HG03280 (cell line): Measurements from ENCODE around the gene ACER1.
"Not testable (repeated sequence)": the region's sequence is repeated elsewhere in the genome, so short reads cannot be mapped to it uniquely, and the experiment has no call there.

Experiments used
- ATAC-seq: cut with Tn5 transposase; IDR thresholded peaks from one replicate; pipeline ENCODE4 v1.9.1; 2021; ENCODE audit warnings: mild to moderate bottlenecking, moderate library complexity; ENCODE audit not compliant: unreplicated experiment

ACER1 gene

GRCh38 chr19:6357174-6357573 lies 23.8 kb upstream of the ACER1 start:
- ATAC-seq: no peak

- not testable (repeated sequence) for ATAC-seq
Measured at GRCh38 chr19:6355321-6356040, 22.1 kb upstream of the ACER1 start.

GRCh38 chr19:6354098-6354674 lies 20.8 kb upstream of the ACER1 start:
- ATAC-seq: no peak

- ATAC-seq: no peak
Measured at GRCh38 chr19:6352381-6353165, 19.2 kb upstream of the ACER1 start.

GRCh38 chr19:6350688-6351087 lies 17.3 kb upstream of the ACER1 start:
- no peak for ATAC-seq

GRCh38 chr19:6349271-6349670 lies 15.9 kb upstream of the ACER1 start:
- not testable (repeated sequence) for ATAC-seq

- ATAC-seq: no peak
Measured at GRCh38 chr19:6343462-6343861, 10.1 kb upstream of the ACER1 start.

- no peak for ATAC-seq
Measured at GRCh38 chr19:6340493-6341201, 7.2 kb upstream of the ACER1 start.

- no peak for ATAC-seq
Measured at GRCh38 chr19:6334490-6335285, 1.3 kb upstream of the ACER1 start.

GRCh38 chr19:6326815-6327214 lies 6.6 kb downstream of the ACER1 start:
- ATAC-seq: no peak

- no peak for ATAC-seq
Measured at GRCh38 chr19:6325614-6326013, 7.8 kb downstream of the ACER1 start.

GRCh38 chr19:6324757-6325156 lies 8.7 kb downstream of the ACER1 start:
- ATAC-seq: no peak

- ATAC-seq: no peak
Measured at GRCh38 chr19:6322284-6322683, 11.1 kb downstream of the ACER1 start.

GRCh38 chr19:6319376-6319775 lies 14.0 kb downstream of the ACER1 start:
- no peak for ATAC-seq

GRCh38 chr19:6318772-6319171 lies 14.6 kb downstream of the ACER1 start:
- ATAC-seq: no peak

- not testable (repeated sequence) for ATAC-seq
Measured at GRCh38 chr19:6315646-6316045, 17.8 kb downstream of the ACER1 start.

GRCh38 chr19:6313398-6313969 lies 19.9 kb downstream of the ACER1 start:
- ATAC-seq: no peak

- ATAC-seq: no peak
Measured at GRCh38 chr19:6312018-6312417, 21.4 kb downstream of the ACER1 start.

- no peak for ATAC-seq
Measured at GRCh38 chr19:6298413-6298812, 35.0 kb downstream of the ACER1 start.

GRCh38 chr19:6297202-6297601 lies 36.2 kb downstream of the ACER1 start:
- no peak for ATAC-seq
